Measurements from ENCODE around the gene XPOT.
"Not testable (repeated sequence)": the region's sequence is repeated elsewhere in the genome, so short reads cannot be mapped to it uniquely, and the experiment has no call there.

XPOT gene

GRCh38 chr12:64403707-64404469 is at the start of gene XPOT:
TSS of gene XPOT (plus strand) at chr12:64404392. CDS start at chr12:64410036, 5,644 bp downstream.
- DNase-seq, result peak; percentile 99

GRCh38 chr12:64356209-64356608 is 48.0 kb upstream of the XPOT start:
- not testable (repeated sequence) for DNase-seq

GRCh38 chr12:64361173-64361572 is 43.0 kb upstream of the XPOT start:
- DNase-seq, result not testable (repeated sequence)

GRCh38 chr12:64362721-64363305 is 41.4 kb upstream of the XPOT start:
- DNase-seq, result no peak

GRCh38 chr12:64383675-64384074 is 20.5 kb upstream of the XPOT start:
- DNase-seq, result no peak

GRCh38 chr12:64385019-64385418 is 19.2 kb upstream of the XPOT start:
- DNase-seq, result no peak

- DNase-seq, result no peak
Measured at GRCh38 chr12:64385468-64385867, 18.7 kb upstream of the XPOT start.

- DNase-seq, result no peak
Measured at GRCh38 chr12:64387197-64387816, 16.9 kb upstream of the XPOT start.

- DNase-seq, result no peak
Measured at GRCh38 chr12:64389154-64389553, 15.0 kb upstream of the XPOT start.

GRCh38 chr12:64390275-64390851 is 13.8 kb upstream of the XPOT start, which contains the start of gene C12orf56:
TSS of gene C12orf56 (minus strand) at chr12:64390758. CDS start at chr12:64390565, 193 bp downstream.
- DNase-seq, result no peak

GRCh38 chr12:64392221-64392620 is 12.0 kb upstream of the XPOT start:
- peak; percentile 24 for DNase-seq

- DNase-seq, result no peak
Measured at GRCh38 chr12:64395739-64396138, 8.5 kb upstream of the XPOT start.

GRCh38 chr12:64400041-64400440 is 4.2 kb upstream of the XPOT start:
- peak; percentile 87 for DNase-seq

GRCh38 chr12:64402181-64402580 is 2.0 kb upstream of the XPOT start:
- DNase-seq, result no peak

- DNase-seq, result peak; percentile 89
Measured at GRCh38 chr12:64404470-64405256, 471 bp downstream of the XPOT start.

- DNase-seq, result no peak
Measured at GRCh38 chr12:64407342-64408223, 3.4 kb downstream of the XPOT start.

- no peak for DNase-seq
Measured at GRCh38 chr12:64411427-64411826, 7.2 kb downstream of the XPOT start.

- DNase-seq, result no peak
Measured at GRCh38 chr12:64412459-64412858, 8.3 kb downstream of the XPOT start.

GRCh38 chr12:64413884-64414283 is 9.7 kb downstream of the XPOT start:
- DNase-seq, result no peak

- no peak for DNase-seq
Measured at GRCh38 chr12:64418209-64418608, 14.0 kb downstream of the XPOT start.

- no peak for DNase-seq
Measured at GRCh38 chr12:64419696-64420095, 15.5 kb downstream of the XPOT start.

GRCh38 chr12:64427988-64428387 is 23.8 kb downstream of the XPOT start:
- no peak for DNase-seq

Data from NCI-H226 (cell line).